ENCODE results near the gene GTF3A.

Gene GTF3A

DNA sequence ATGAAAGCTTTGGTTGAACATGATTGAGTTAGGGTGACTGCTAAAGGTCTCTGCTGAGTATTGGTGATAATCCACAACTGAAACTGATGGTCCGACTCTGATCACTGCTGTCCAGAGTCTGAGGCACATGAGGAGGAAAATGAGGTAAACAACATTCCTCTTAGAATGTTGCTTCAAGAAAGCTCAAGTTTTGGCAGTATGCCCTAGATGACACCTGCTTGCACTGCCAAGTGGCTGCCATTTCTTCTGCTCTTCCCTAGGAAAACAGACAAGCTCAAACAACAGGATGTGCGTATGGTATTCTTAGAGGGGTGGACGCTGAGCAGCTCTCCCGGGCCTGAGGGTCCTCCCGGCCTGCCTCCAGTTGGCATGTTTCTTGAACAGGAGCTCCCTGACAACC, 41.2 kb downstream of the GTF3A start:
- Histone ChIP-seq H3K36me3 (ENCODE audit: control insufficient read depth, insufficient read depth, low read length) (no peaks in the 10 kb centered on the region), H3K4me3 (ENCODE audit: insufficient read depth, low read depth, low read length, poor library complexity, severe bottlenecking) (no peak overlapping the region), H3K9me3 (ENCODE audit: control insufficient read depth, low read length) (no peaks in the 10 kb centered on the region), H3K27ac (ENCODE audit: insufficient read depth, low read length, poor library complexity, severe bottlenecking) (no peak overlapping the region), H3K4me1 (ENCODE audit: control insufficient read depth, insufficient read depth, low read length, poor library complexity, severe bottlenecking) (no peaks in the 10 kb centered on the region), H3K27me3 (replicated peaks; ENCODE audit: control insufficient read depth, insufficient read depth, low read length, poor library complexity, severe bottlenecking) (no peaks in the 10 kb centered on the region)
- DNase-seq = no peak

DNA sequence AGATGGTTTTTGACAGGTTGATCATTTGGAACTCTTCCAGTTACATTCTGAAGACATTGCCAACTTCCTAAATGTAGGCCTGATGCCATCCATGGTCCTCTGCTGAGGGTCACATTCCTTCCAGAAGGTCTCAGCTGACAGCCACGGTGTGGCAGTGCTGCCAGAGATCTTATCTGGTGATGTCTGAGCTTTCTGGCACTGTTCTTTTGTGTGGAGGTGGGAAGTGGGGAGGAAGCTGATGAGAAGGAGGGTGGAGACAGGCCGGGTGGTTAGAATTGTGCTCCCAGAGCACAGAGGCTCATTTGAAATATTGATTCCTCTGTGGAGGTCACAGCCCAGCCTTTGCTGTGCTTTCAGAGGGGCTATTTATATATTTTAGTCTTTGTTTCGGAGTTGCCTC, 42.1 kb downstream of the GTF3A start:
- H3K36me3 ChIP-seq (ENCODE audit: control insufficient read depth, insufficient read depth, low read length) = no peaks in the 10 kb centered on the region
- no peaks in the 10 kb centered on the region for H3K4me1 ChIP-seq (ENCODE audit: control insufficient read depth, insufficient read depth, low read length, poor library complexity, severe bottlenecking)
- no peaks in the 10 kb centered on the region for H3K9me3 ChIP-seq (ENCODE audit: control insufficient read depth, low read length)
- DNase-seq = no peak
- no peaks in the 10 kb centered on the region for H3K27me3 ChIP-seq (replicated peaks; ENCODE audit: control insufficient read depth, insufficient read depth, low read length, poor library complexity, severe bottlenecking)
- H3K4me3 ChIP-seq (ENCODE audit: insufficient read depth, low read depth, low read length, poor library complexity, severe bottlenecking) = no peak overlapping the region
- H3K27ac ChIP-seq (ENCODE audit: insufficient read depth, low read length, poor library complexity, severe bottlenecking) = no peak overlapping the region

DNA sequence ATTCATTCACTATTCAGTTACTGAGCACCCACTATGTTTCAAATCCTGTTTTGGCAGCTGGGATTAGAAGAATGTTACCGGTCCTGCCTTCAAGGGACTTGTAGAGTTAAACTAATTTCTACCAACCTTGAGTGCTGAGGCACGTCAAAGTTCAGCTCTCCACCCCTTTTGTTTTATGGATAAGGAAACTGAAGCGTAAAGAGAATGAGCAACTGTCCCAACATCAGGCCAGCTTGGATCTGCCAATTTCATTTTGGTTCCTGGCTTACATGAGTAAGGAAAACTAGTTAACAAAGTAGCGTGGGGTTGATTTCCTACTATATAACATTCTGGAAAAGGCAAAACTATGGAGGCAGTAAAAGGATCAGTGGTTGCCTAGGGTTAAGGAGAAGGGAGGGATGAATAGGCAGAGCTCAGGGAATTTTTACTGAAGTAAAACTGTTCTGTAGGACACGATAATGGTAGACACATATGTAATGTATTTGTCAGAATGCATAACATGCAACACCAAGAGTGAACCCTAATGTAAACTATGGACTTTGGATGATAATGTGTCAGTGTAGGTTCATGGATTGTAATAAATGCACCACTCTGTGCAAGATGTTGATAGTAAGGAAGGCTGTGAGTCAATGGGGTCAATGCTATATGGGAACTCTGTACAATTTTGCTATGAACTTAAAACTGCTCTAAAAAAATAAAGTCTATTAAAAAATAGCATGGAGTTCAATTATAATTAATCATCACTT, 45.8 kb downstream of the GTF3A start:
- Histone ChIP-seq H3K36me3 (ENCODE audit: control insufficient read depth, insufficient read depth, low read length) (no peaks in the 10 kb centered on the region), H3K4me3 (ENCODE audit: insufficient read depth, low read depth, low read length, poor library complexity, severe bottlenecking) (no peak overlapping the region), H3K9me3 (ENCODE audit: control insufficient read depth, low read length) (no peaks in the 10 kb centered on the region), H3K27me3 (replicated peaks; ENCODE audit: control insufficient read depth, insufficient read depth, low read length, poor library complexity, severe bottlenecking) (no peaks in the 10 kb centered on the region), H3K27ac (ENCODE audit: insufficient read depth, low read length, poor library complexity, severe bottlenecking) (no peak overlapping the region), H3K4me1 (ENCODE audit: control insufficient read depth, insufficient read depth, low read length, poor library complexity, severe bottlenecking) (no peaks in the 10 kb centered on the region)
- no peak for DNase-seq

DNA sequence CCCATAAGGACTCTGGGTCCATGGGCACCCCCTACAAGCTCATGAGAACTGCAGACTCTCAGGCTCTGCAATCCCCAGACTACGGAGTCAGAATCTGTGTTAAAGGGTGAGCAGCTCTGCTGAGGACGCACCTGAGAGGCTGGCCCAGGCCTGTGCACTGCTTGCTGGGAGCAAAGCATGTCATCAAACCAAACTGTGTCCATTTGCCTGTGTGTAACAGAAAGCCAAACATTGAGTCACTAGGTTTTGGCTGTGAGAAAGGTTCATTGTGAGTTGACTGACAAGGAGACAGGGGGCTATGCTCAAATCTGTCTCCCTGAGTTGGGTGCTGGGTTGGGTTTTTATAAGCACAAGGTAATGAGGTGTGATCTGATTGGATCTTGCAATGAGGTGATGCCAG, 48.0 kb downstream of the GTF3A start:
- no peaks in the 10 kb centered on the region for H3K4me1 ChIP-seq (ENCODE audit: control insufficient read depth, insufficient read depth, low read length, poor library complexity, severe bottlenecking)
- no peaks in the 10 kb centered on the region for H3K36me3 ChIP-seq (ENCODE audit: control insufficient read depth, insufficient read depth, low read length)
- no peaks in the 10 kb centered on the region for H3K27me3 ChIP-seq (replicated peaks; ENCODE audit: control insufficient read depth, insufficient read depth, low read length, poor library complexity, severe bottlenecking)
- no peak overlapping the region for H3K4me3 ChIP-seq (ENCODE audit: insufficient read depth, low read depth, low read length, poor library complexity, severe bottlenecking)
- H3K27ac ChIP-seq (ENCODE audit: insufficient read depth, low read length, poor library complexity, severe bottlenecking) = no peak overlapping the region
- H3K9me3 ChIP-seq (ENCODE audit: control insufficient read depth, low read length) = no peaks in the 10 kb centered on the region
- no peak for DNase-seq

DNA sequence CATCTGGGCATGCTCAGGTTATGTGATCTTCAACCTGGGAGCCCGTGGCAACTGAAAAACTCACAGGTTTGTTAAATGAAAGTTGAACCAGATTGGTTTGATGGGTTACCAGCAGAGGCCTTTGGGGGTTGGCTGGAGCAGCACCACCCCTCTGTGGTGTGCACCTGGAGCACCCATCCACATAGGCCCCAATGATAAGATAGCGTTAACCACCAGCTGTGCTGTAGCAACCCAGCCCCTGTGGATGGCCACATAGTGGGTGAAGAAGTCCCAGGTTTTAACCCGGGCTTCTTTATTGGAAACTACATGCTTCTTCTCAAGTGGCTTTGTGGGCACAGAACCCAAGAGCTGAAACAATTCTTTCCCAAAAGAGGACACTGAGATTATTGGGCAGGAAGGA, 48.5 kb downstream of the GTF3A start:
- no peaks in the 10 kb centered on the region for H3K9me3 ChIP-seq (ENCODE audit: control insufficient read depth, low read length)
- no peaks in the 10 kb centered on the region for H3K4me1 ChIP-seq (ENCODE audit: control insufficient read depth, insufficient read depth, low read length, poor library complexity, severe bottlenecking)
- no peaks in the 10 kb centered on the region for H3K27me3 ChIP-seq (replicated peaks; ENCODE audit: control insufficient read depth, insufficient read depth, low read length, poor library complexity, severe bottlenecking)
- H3K36me3 ChIP-seq (ENCODE audit: control insufficient read depth, insufficient read depth, low read length) = no peaks in the 10 kb centered on the region
- no peak overlapping the region for H3K4me3 ChIP-seq (ENCODE audit: insufficient read depth, low read depth, low read length, poor library complexity, severe bottlenecking)
- no peak for DNase-seq
- no peak overlapping the region for H3K27ac ChIP-seq (ENCODE audit: insufficient read depth, low read length, poor library complexity, severe bottlenecking)

DNA sequence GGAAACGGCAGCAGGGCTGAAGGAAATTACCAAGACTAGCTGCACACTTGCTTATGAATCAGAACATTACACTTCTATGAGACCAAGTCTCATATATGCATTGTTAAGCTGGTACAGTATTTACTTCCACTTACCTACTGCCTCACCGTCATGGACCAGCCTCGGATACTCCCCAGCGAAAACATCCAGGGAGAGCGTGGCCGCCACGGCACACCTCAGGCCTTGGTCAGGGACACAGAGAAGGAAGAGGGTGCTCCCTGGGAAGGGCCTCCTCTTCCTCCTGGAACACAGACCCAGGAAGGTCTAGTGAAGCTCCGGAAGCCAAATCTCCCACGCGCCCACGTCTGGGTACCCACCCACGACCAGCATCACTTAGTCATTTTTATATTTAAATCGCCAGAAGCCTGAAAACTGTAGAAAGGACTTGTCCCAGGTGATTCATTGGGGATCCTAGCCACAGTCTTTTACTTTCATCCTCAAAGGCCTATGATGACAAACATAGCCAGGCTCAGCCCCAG, 50.4 kb downstream of the GTF3A start:
- no peak overlapping the region for H3K4me3 ChIP-seq (ENCODE audit: insufficient read depth, low read depth, low read length, poor library complexity, severe bottlenecking)
- H3K9me3 ChIP-seq (ENCODE audit: control insufficient read depth, low read length) = no peaks in the 10 kb centered on the region
- DNase-seq = no peak
- H3K36me3 ChIP-seq (ENCODE audit: control insufficient read depth, insufficient read depth, low read length) = no peaks in the 10 kb centered on the region
- no peaks in the 10 kb centered on the region for H3K27me3 ChIP-seq (replicated peaks; ENCODE audit: control insufficient read depth, insufficient read depth, low read length, poor library complexity, severe bottlenecking)
- no peak overlapping the region for H3K27ac ChIP-seq (ENCODE audit: insufficient read depth, low read length, poor library complexity, severe bottlenecking)
- no peaks in the 10 kb centered on the region for H3K4me1 ChIP-seq (ENCODE audit: control insufficient read depth, insufficient read depth, low read length, poor library complexity, severe bottlenecking)

DNA sequence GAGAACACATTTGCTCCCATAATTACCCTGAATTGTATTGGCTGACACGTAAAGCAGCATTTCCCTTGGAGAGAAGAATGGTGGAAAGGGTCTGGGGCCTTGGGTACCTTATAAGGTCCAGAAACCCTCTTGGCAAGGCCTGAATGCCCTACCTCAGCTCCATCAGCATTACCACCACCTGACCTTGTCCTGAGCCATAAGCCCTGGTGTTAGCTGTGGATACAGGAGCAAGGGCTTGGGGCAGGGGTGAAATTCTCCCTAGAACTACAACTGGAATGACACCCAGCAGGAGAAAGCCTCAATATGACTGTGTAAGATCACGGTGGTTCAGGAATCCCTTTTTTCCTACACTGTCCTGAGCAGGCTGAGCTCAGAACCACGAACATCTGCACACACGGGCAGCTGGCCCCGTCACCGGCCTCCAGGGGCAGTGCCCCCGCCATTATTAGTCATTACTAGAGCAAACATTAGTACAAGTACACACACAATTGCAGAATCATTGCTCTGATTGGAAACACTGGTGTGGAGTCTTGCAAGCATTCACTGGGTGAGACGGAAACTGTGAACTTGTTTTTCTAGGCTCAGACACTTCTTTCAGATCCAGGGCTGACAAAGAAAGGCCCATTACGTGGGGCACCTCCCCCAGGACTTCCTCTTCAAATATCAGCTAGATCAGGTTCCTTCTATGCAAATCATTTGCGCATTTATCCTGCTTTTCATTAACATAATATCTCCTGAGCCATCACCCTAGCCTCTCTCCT, 52.7 kb downstream of the GTF3A start:
- DNase-seq = no peak
- Histone ChIP-seq H3K9me3 (ENCODE audit: control insufficient read depth, low read length) (no peaks in the 10 kb centered on the region), H3K36me3 (ENCODE audit: control insufficient read depth, insufficient read depth, low read length) (no peaks in the 10 kb centered on the region), H3K4me3 (ENCODE audit: insufficient read depth, low read depth, low read length, poor library complexity, severe bottlenecking) (no peak overlapping the region), H3K4me1 (ENCODE audit: control insufficient read depth, insufficient read depth, low read length, poor library complexity, severe bottlenecking) (no peaks in the 10 kb centered on the region), H3K27me3 (replicated peaks; ENCODE audit: control insufficient read depth, insufficient read depth, low read length, poor library complexity, severe bottlenecking) (no peaks in the 10 kb centered on the region), H3K27ac (ENCODE audit: insufficient read depth, low read length, poor library complexity, severe bottlenecking) (no peak overlapping the region)

DNA sequence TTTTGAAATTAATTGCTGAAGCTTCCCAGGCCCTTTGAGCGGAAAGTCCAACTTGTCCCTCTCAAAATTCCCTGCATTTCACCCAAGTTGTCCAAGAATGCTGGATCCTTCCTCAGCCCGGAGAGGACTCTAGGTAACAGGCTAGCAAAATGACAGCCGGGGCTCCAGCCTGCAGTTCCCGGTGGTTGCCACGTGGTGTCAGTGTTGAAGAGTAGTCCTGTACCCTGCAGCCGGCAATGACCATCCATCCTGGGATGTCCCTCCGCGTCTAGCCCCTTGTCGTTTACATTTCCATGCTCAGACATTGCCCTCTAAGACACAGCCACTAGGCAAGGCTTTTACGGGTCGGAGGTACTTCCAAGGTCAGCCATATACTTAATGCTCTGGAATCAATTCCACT, 57.3 kb downstream of the GTF3A start:
- Histone ChIP-seq H3K36me3 (ENCODE audit: control insufficient read depth, insufficient read depth, low read length) (no peaks in the 10 kb centered on the region), H3K9me3 (ENCODE audit: control insufficient read depth, low read length) (no peaks in the 10 kb centered on the region), H3K4me3 (ENCODE audit: insufficient read depth, low read depth, low read length, poor library complexity, severe bottlenecking) (no peak overlapping the region), H3K27me3 (replicated peaks; ENCODE audit: control insufficient read depth, insufficient read depth, low read length, poor library complexity, severe bottlenecking) (no peaks in the 10 kb centered on the region), H3K27ac (ENCODE audit: insufficient read depth, low read length, poor library complexity, severe bottlenecking) (no peak overlapping the region), H3K4me1 (ENCODE audit: control insufficient read depth, insufficient read depth, low read length, poor library complexity, severe bottlenecking) (no peaks in the 10 kb centered on the region)
- no peak for DNase-seq

DNA sequence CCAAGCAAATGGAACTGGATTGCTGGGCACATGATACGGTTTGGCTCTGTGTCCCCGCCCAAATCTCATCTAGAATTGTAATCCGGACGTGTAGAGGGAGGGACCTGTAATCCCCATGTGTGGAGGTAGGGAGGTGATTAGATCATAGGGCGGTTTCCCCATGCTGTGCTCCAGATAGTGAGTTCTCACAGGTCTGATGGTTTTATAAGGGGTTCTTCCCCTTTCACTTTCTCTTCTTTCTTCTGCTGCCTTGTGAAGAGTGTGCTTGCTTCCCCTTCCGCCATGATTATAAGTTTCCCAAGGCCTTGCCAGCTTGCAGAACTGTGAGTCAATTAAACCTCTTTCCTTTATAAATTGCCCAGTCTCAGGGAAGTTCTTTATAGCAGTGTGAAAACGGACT, 58.6 kb downstream of the GTF3A start:
- Histone ChIP-seq H3K36me3 (ENCODE audit: control insufficient read depth, insufficient read depth, low read length) (no peaks in the 10 kb centered on the region), H3K4me3 (ENCODE audit: insufficient read depth, low read depth, low read length, poor library complexity, severe bottlenecking) (no peak overlapping the region), H3K4me1 (ENCODE audit: control insufficient read depth, insufficient read depth, low read length, poor library complexity, severe bottlenecking) (no peaks in the 10 kb centered on the region), H3K9me3 (ENCODE audit: control insufficient read depth, low read length) (no peaks in the 10 kb centered on the region), H3K27me3 (replicated peaks; ENCODE audit: control insufficient read depth, insufficient read depth, low read length, poor library complexity, severe bottlenecking) (no peaks in the 10 kb centered on the region), H3K27ac (ENCODE audit: insufficient read depth, low read length, poor library complexity, severe bottlenecking) (no peak overlapping the region)
- DNase-seq = no peak

DNA sequence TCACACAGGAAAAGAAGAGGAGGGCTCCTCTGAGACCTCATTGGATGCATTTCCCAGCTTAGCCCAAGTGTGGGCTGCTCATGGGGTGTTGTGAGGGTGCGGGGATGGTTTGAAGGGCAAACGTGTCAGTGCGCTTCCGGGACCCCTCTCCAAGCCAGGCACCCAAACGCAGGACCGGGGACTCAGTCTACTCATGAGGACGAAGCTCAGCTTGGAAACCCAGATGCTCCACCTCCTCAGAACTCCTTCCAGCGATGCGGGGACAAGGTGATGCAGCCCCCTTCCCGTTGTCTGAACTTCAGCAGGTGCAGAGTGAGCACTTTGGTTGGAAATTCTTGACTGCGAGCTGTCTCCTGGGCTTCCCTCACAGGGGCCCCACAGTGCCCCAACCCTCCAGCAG, 59.0 kb downstream of the GTF3A start:
- Histone ChIP-seq H3K9me3 (ENCODE audit: control insufficient read depth, low read length) (no peaks in the 10 kb centered on the region), H3K4me1 (ENCODE audit: control insufficient read depth, insufficient read depth, low read length, poor library complexity, severe bottlenecking) (no peaks in the 10 kb centered on the region), H3K36me3 (ENCODE audit: control insufficient read depth, insufficient read depth, low read length) (no peaks in the 10 kb centered on the region), H3K27me3 (replicated peaks; ENCODE audit: control insufficient read depth, insufficient read depth, low read length, poor library complexity, severe bottlenecking) (no peaks in the 10 kb centered on the region), H3K27ac (ENCODE audit: insufficient read depth, low read length, poor library complexity, severe bottlenecking) (no peak overlapping the region), H3K4me3 (ENCODE audit: insufficient read depth, low read depth, low read length, poor library complexity, severe bottlenecking) (no peak overlapping the region)
- no peak for DNase-seq
